Measurements from ENCODE around the gene RAP1GAP2.

Gene RAP1GAP2

GRCh38 chr17:2786176-2786881, 9.9 kb upstream of the RAP1GAP2 start:
- DNase-seq, result peak; percentile 63 to 92

- peak in 1 of 2 donors; percentile 38 for DNase-seq
Measured at GRCh38 chr17:2789700-2790099, 6.5 kb upstream of the RAP1GAP2 start.

- DNase-seq, result no peak
Measured at GRCh38 chr17:2792366-2793169, 3.7 kb upstream of the RAP1GAP2 start.

- peak in 1 of 2 donors; percentile 40 for DNase-seq
Measured at GRCh38 chr17:2794111-2794803, 2.0 kb upstream of the RAP1GAP2 start.

GRCh38 chr17:2795441-2796163, 636 bp upstream of the RAP1GAP2 start:
- no peak for DNase-seq

GRCh38 chr17:2797226-2797625, 988 bp downstream of the RAP1GAP2 start:
- no peak for DNase-seq

- DNase-seq, result no peak
Measured at GRCh38 chr17:2797637-2798036, 1.4 kb downstream of the RAP1GAP2 start.

- DNase-seq, result no peak
Measured at GRCh38 chr17:2798188-2798587, 1.9 kb downstream of the RAP1GAP2 start.

GRCh38 chr17:2798678-2799077, 2.4 kb downstream of the RAP1GAP2 start:
- no peak for DNase-seq

- no peak for DNase-seq
Measured at GRCh38 chr17:2799653-2800052, 3.4 kb downstream of the RAP1GAP2 start.

GRCh38 chr17:2800367-2800766, 4.1 kb downstream of the RAP1GAP2 start:
- no peak for DNase-seq

- DNase-seq, result no peak
Measured at GRCh38 chr17:2801841-2802240, 5.6 kb downstream of the RAP1GAP2 start.

- DNase-seq, result no peak
Measured at GRCh38 chr17:2802574-2802973, 6.3 kb downstream of the RAP1GAP2 start.

- no peak for DNase-seq
Measured at GRCh38 chr17:2803386-2803785, 7.1 kb downstream of the RAP1GAP2 start.

GRCh38 chr17:2803971-2804370, 7.7 kb downstream of the RAP1GAP2 start:
- no peak for DNase-seq

- no peak for DNase-seq
Measured at GRCh38 chr17:2804912-2805311, 8.7 kb downstream of the RAP1GAP2 start.

- DNase-seq, result no peak
Measured at GRCh38 chr17:2805961-2806360, 9.7 kb downstream of the RAP1GAP2 start.

GRCh38 chr17:2808367-2809335, 12.4 kb downstream of the RAP1GAP2 start:
- DNase-seq, result no peak

GRCh38 chr17:2809337-2809736, 13.1 kb downstream of the RAP1GAP2 start:
- no peak for DNase-seq

GRCh38 chr17:2814049-2814448, 17.8 kb downstream of the RAP1GAP2 start:
- DNase-seq, result no peak

- peak in 1 of 2 donors; percentile 54 for DNase-seq
Measured at GRCh38 chr17:2814481-2815341, 18.5 kb downstream of the RAP1GAP2 start.
